NCI-H2196 treated with DMSO at 0.1 percent for 48 hours (cell line): ENCODE results near the gene SFI1.
"Not testable (repeated sequence)": the region's sequence is repeated elsewhere in the genome, so short reads cannot be mapped to it uniquely, and the experiment has no call there.

Experiments used
- DNase-seq: peaks from one replicate; lab custom pipeline; 2025; ENCODE audit not compliant: unreplicated experiment; lab: John Stamatoyannopoulos, UW

SFI1 gene

DNA sequence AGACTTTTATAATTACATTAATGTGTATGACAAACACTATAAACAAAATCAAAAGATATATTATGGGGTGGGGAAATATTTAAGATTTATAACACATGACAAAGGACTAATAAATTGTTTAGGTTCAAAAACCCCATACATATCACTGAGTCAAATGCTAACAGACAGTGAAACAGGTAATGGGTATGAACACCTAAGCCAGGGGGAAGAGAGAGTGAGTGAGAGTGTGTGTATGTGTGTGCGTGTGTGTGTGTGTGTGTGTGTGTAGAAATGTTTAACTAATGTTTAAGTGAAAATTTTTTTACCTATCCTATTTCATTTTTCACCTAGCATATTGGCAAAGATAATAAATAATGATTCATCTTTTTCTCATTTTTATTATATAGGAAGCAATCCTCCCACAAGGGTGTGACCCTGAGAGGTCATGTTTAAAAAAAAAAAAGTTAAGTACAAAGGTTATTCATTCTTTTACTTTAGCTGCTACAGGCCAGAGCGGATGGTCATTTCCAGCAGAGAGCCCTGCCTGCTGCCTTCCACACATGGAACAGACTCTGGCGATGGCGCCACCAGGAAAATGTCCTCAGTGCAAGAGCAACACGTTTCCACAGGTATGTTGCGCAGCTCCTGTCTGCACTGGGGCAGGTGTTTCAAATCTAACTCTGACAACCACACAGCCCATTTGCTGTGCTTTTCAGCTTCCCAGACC lies 92.8 kb downstream of the SFI1 start:
- DNase-seq, result no peak

DNA sequence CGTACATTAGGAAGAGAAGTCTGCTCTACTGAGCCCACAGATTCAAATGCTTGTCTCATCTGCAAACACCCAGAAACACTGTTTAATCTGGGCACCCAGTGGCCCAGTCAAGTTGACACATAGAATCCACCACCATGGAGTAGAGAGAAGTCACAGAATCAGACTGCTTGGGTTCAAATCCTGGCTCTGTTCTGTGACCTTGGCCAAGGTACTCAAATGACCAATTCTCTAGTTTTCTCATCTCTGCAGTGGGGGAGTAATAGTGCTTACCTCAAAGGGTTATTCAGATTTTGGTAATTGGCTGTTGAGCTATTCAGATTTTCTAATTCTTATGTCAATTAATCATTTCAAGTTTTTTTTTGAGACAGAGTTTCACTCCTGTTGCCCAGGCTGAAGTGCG lies 93.8 kb downstream of the SFI1 start:
- not testable (repeated sequence) for DNase-seq

DNA sequence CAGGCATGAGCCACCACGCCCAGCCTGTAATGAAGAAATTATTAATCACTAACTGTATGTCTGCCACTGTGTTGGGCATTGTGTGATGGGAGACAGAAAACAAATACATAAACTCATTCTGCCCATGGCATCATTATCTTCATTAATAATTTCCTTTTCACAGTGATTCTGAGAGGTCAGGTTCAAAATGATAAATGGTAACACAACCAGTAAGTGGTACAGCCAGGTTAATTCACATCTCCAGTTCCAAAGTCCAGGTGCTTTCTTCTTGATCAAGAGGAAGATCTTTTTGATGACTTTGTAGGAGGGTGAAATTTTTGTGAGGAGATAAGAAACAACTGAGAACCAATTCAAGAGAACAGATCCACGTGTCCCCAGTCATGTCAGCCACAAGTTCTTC lies 98.9 kb downstream of the SFI1 start:
- DNase-seq, result no peak

DNA sequence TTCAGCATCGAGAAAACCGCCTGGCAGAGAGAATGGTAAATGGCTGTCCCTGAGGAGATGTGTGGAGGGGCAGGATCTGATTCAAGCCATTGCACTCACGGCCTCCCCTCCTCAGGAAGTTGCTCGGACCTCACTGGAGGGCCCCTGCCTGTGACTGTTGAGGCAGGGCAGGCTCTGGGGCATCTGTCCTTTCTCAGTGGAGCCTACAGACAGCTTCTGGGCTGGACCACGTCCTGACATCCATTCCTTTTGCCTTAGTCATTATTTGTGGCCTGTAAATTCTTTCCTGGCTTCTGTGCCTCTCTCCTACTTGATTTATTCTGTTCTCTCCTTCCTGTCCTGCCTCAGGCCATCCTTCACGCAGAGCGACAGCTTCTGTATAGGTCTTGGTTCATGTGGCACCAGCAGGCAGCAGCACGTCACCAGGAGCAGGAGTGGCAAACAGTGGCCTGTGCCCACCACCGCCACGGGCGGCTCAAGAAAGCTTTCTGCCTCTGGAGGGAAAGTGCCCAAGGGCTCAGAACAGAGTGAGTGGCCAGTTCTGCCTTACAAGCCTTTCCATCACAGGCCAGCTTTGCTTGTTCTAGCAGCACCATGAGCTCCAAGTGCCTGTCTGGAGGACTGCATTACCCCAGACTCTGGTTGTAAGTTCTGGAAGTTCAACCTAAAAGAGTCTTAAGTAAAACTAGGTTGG lies 106.1 kb downstream of the SFI1 start:
- no peak for DNase-seq

DNA sequence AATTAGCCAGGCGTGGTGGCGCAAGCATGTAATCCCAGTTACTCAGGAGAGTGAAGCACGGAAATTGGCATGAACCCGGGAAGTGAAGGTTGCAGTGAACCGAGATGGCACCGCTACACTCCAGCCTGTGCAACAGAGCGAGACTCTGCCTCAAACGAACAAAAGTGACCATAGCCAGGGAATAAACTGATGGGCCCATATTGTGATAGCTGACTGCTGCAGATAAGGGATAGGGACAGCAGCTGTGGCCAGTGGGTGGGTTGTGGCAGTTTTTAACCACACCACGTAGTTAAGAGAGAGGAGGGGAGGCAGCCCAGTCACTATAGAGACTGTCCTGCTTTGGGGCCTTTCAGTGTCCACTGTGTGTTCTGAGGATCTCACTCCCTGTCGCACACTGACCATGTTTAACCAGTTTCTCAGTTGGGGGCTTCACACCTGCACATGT lies 106.8 kb downstream of the SFI1 start:
- DNase-seq, result no peak

DNA sequence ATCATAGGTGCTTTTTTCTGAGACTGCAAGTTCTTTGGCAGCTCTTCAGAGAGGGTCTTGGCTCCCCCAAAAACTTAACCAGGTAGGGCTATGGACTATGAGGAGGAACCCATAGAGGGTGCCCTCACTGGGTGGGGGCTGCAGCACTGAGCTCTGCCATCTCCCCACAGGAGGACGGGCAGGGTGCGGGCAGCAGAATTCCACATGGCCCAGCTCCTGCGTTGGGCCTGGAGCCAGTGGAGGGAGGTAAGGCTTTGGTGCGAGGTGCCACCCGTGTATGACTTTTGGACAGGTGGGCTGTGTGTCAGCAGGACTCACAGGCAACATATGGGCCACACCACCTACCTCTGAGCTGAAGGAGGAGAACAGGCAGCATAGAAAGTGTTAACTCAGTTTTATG lies 107.2 kb downstream of the SFI1 start:
- DNase-seq, result no peak

DNA sequence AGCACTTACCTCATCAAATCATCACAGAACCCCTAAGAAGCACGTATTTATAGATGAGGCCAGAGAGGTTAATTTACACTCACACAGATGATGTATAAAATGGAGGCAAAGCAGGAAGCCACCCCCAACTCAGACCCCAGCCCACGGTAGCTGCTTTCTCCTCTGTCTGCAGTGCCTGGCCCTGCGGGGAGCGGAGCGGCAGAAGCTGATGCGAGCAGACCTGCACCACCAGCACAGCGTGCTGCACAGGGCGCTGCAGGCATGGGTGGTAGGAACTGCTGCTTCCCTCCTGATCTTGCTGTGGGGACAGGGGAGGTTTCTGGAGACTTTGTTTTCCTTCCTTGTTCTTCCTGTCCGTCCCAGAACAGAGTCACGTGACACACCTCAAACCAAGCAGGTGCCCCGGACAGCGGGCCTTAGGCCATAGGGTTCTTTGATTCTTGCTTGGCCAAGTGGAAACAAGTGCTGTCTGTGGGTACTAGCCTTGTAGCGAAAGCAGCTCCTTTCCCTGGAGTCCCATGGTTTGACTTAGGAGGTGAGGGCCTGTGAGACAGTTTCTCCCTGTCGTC lies 107.9 kb downstream of the SFI1 start:
- DNase-seq, result no peak

DNA sequence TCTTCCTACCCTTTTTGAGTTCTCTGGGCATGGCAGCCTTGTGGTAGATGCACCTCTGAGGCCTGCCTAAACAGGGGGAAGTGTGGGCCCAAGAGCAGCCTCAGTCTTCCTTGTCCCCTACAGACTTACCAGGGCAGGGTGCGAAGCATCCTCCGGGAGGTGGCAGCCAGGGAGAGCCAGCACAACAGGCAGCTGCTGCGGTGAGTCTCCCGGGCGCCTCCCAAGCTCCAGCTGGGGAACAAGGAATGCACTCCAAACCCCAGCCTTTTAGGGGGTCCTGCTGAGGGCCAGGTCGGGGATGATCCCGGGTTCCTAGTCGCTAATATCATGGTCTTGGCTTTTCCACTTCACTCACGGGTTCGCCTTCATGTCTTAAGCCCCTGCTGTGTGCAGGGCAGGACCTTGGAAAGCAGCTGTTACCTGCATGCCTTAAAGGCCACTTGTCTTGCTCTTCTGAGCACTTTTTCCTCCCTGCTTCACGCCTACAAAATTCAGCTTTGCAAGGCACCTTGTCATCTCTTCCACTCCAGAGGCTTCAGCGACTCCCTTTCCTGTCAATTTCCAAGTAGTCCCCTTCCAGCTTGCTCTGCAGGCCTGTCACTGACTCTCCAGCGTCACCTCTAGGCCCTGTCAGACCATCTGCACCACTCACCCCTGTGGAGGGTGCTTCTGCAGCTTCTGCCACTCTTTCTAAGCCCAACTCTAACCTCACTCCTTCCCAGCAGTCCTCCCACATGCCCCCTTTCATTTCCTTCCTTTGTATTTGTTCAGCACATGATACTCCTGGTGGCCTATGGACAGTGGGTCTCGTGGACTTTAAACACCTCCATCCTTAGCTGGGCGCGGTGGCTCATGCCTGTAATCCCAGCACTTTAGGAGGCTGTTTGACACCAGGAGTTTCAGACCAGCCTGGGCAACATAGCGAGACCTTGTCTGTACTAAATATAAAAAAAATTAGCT lies 108.7 kb downstream of the SFI1 start:
- DNase-seq, result no peak

DNA sequence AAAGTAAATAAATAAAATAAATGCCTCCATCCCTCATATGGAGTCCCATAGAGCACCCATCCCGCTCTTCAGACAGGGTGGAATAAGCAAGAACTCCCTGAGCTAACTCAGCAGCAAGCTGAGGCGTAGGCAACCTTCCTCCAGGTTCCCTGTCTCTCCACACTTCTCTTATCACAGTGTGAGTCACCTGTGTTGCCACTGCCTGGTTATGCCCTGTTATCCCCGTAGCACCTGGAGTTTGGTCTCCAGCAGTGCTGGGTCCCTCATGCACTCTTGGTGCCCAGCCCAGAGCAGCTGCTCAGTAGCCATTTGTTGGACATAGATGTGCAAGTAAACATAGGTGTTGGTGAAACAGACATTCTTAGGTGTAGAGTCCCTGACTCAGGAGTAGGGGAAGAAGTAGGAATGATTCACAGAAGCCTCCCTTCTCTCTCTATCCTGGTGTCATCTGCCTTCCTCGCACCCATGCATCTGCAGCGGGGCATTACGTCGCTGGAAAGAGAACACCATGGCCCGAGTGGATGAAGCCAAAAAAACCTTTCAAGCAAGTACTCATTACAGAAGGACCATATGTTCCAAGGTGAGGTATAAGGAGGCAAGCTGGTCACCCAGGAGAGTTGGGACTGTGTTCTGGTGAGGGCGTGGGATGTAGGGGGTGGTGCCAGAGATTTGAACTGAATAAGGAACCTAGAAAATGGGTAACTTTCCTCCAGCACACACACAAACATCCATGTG lies 109.7 kb downstream of the SFI1 start:
- no peak for DNase-seq

DNA sequence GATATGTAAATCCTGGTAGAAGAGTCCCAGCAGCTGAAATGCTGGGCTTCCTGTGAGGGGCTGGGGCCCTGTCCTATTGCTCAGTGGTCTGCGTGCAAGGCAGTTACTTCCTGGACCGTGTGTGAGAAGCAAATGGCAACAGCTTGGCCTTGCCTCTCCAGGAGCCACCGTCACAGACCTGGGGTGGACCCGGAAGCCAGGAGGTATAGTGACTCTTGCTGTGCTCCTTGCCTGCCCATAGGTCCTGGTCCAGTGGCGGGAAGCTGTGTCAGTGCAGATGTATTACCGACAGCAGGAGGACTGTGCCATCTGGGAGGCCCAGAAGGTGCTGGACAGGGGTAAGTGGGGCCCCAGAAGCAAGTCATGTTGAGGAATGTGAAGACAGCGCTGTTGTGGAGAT lies 111.4 kb downstream of the SFI1 start:
- no peak for DNase-seq

DNA sequence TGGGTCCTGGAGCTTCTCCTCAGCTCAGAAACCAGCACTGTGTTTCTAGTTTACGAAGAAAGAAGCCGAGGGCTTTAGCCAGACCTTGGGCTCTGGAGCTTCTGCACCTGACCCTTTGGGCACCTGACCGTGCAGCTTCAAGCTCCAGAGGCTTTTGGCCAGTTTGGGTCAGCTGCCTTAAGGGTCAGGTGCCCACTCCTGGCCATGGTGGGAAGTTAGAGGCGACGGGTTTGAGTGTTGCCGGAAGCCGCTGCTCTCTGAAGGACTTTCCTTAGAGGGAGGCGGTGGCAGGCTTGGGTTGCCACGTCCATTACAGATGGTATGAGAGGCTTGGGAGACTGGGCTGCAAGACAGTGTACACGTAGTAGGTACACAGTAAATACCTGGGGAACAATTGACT lies 113.4 kb downstream of the SFI1 start:
- no peak for DNase-seq

DNA sequence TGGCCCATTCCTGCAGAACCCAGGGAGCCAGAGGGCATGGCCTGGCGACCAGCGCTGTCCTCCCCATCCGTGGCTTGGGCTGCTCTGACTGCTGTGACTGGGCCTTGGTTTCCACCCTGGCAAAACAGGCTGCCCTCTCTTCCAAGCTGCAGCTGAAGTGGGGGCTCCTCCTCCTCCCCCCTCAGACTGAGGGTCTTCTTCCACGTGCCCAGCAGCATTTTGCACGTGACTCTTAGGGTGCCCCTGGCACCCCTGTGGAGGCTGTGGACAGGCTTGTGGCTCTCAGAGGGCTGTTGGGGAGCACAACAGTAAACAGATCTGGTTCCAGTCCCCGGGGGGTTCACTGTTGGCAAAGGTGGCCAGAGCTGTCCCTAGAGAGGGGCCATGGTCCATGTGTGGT lies 114.3 kb downstream of the SFI1 start:
- DNase-seq, result no peak

DNA sequence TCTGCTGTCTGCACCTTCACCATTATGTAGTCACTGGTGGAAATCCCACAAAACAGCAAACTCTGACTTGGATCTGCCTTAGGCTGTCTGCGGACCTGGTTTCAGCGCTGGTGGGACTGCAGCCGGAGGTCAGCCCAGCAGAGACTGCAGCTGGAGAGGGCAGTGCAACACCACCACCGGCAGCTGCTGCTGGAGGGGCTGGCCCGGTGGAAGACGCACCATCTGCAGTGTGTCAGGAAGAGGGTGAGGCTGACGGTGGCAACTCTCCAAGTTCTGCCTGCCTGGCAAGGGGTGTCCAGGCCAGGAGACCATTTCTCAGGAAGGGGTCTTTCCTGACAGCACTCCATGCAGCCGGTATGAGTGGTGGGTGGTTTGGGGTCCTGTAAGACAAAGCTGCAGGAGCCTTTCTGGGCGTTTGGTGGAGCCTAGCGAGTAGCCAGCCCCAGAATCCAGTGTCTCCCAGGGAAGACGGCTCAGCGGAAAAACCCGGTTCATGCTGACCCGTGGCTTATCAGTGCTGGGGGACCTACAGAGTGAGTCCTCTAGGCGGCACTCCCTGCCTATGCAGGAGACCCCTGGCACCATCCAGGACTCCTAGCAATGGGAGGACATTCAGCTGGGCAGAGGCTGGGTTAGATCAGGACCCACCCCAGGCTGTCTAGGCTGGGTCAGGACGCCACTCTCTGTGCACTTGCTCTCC lies 114.9 kb downstream of the SFI1 start:
- no peak for DNase-seq

DNA sequence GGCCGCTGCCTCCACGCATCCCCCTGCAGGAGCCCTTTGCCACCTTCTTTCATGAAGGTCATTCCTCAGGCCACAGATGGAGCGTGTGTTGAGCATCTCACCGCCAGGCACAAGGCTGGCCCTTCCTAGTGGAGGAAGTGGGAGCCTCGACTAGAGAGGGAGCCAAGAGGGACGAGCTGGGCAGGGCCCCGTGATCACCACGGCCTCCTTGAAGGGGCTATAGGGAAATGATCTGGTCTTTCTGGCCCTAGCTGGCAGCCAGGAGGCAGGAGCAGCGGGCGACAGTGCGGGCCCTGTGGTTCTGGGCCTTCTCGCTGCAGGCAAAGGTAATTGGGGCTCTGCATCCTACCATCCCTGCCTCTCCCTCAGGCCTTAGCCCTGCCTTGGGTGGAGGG lies 116.6 kb downstream of the SFI1 start:
- no peak for DNase-seq

DNA sequence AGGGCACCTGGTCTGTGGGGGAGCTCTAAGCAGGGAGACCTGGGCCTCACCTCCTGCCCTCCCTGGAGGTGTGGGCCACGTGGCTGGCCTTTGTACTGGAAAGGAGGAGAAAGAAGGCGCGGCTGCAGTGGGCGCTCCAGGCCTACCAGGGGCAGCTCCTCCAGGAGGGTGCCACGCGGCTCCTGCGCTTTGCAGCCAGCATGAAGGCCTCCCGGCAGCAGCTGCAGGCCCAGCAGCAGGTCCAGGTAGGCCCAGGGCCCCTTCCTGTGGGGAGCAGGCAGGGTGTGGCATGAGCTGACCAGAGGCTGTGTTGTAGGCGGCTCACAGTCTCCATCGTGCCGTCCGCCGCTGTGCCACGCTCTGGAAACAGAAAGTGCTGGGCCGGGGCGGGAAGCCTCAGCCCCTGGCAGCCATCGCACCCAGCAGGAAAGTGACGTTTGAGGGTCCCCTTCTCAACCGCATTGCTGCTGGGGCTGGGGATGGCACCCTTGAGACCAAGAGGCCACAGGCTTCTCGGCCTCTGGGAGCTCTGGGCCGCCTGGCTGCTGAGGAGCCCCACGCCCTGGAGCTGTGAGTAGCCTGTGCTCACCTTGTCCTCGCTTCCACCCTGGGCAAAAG lies 117.1 kb downstream of the SFI1 start:
- DNase-seq, result no peak

DNA sequence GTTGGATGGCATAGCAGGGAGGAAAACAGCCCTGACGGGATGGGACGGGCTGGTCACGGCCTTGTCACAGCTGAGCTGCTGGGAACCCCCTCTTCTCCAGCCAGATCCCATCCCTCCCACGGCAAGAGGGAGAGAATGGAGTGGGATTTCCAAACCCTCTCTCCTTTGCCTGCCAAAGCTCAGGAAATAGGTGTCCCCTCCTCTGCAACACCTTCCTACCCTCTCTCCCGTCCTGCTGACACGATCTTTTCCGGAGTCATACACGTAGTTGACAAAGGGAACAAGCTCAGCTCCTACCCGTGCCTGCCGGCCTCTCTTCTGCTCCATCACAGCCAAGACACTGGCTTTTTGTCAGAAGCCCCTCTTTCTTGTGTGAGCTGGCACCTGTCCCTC lies 117.6 kb downstream of the SFI1 start:
- DNase-seq, result no peak

DNA sequence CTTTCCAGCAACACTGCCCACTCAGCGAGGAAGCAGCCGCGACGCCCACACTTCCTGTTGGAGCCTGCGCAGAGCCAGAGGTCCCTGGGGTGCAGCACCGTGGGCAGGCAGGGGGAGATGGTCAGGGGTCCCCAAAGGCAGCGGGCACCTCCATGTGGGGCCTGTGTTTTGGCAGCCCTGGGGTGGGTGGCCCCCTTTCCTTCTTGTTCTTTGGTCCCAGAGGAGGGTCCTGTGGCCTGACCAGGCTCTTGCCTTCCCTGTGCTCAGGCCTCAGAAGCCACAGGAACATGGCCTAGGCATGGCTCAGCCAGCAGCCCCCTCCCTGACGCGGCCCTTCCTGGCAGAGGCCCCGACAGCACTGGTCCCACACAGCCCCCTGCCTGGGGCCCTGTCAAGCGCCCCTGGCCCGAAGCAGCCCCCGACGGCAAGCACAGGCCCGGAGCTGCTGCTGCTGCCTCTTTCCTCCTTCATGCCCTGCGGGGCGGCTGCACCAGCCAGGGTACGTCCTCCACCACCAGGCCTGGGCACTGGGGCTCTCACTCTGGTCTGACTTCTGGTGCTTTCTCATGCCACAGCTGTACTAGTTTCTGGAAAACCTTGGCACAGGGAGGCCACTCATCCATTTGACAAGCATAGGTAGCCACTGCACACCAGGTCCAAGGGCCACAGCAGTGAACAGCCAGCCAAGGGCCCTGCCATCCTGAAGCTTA lies 118.6 kb downstream of the SFI1 start:
- no peak for DNase-seq

DNA sequence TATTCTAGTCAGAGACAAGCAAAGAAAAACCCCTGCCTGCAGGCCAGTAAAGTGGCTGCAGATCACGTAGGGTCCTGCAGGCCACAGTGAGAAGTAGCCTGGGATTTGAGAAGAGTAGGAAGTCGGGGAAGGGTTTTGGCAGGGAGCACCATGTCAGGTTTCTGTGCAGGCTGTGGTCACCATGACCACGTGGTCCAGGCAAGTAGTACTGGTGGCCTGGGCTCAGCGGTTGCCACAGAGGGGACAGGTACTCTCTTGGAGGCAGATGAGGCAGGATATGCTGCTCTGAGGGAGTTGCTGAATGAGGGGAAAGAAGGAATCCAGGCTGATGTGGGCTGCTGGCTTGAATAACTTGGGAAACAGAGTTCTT lies 119.1 kb downstream of the SFI1 start:
- no peak for DNase-seq

DNA sequence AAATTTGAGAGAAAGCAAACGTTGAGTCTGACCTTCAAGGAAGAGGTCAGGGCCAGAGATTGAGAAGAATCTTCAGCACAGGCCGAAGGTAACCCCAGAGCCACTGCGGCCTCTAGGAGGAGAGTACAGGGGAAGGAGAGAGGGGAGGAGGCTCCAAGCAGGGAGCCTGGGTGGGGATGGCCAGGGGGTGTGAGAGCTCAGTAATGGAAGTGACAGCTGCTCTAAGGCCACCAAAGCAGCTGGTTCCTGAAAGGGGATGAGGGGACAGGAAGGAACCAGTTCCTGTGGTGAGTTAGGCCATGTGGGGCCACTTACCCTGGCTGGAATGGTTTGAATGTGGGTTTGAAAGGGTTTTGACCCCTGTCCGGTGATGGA lies 119.6 kb downstream of the SFI1 start:
- DNase-seq, result no peak
